H1 (cell line): ENCODE results near the gene KIF1B. TPM values are rescaled to one million over a fixed set of nuclear protein-coding genes. Genes with fewer than 3 reads are reported as not detected.

Experiments
- CTCF ChIA-PET: fragments of 300-600 bp; sonication (Branson Sonifier 250); formaldehyde crosslinking; loops from one replicate; lab custom pipeline; 2021; ENCODE audit not compliant: partially characterized antibody; lab: Charles Lee
- POLR2A ChIA-PET: fragments of 300-600 bp; sonication (Branson Sonifier 250); formaldehyde crosslinking; loops from one replicate; lab custom pipeline; 2021; ENCODE audit warnings: inconsistent platforms; ENCODE audit not compliant: partially characterized antibody; lab: Charles Lee
- DNase-seq, 2 experiments: peaks; one replicate each; pipeline versions ENCODE4 v3.0.0 to v3.0.0-alpha.2; 2010 to 2022; ENCODE audit warnings: low spot score in 2 of 2, low read depth in 1 of 2, mixed read lengths in 1 of 2
- FAIRE-seq: peaks from 2 replicates; lab custom pipeline; 2011; peaks lifted over from hg19 to GRCh38; lab: Jason Lieb, UNC
- H2AFZ ChIP-seq: 2 replicates; pipeline ENCODE4 v1.8.1; 2012; ENCODE audit warnings: low read length, inconsistent platforms
- H2AK5ac ChIP-seq: 2 replicates; pipeline ENCODE4 v1.6.1; 2013; ENCODE audit warnings: low read depth, low read length
- H2BK120ac ChIP-seq: replicated peaks from 2 replicates; pipeline ENCODE3; 2013; ENCODE audit warnings: low read depth, low read length, inconsistent platforms
- H2BK12ac ChIP-seq: 2 replicates; pipeline ENCODE4 v1.6.1; 2013; ENCODE audit warnings: low read depth, low read length
- H2BK15ac ChIP-seq: 2 replicates; pipeline ENCODE4 v1.6.1; 2013; ENCODE audit warnings: low read length
- H2BK20ac ChIP-seq: 2 replicates; pipeline ENCODE4 v1.6.1; 2013; ENCODE audit warnings: low read length
- H2BK5ac ChIP-seq: 2 replicates; pipeline ENCODE4 v1.6.1; 2013; ENCODE audit warnings: low read depth, low read length
- H3K14ac ChIP-seq: 2 replicates; pipeline ENCODE4 v1.6.1; 2013; ENCODE audit warnings: inconsistent platforms; ENCODE audit not compliant: insufficient read length
- H3K18ac ChIP-seq: 2 replicates; pipeline ENCODE4 v1.6.1; 2013; ENCODE audit warnings: low read length; ENCODE audit errors: extremely low read depth
- H3K23ac ChIP-seq: 2 replicates; pipeline ENCODE4 v1.6.1; 2013; ENCODE audit warnings: inconsistent platforms; ENCODE audit not compliant: insufficient read length
- H3K23me2 ChIP-seq: 2 replicates; pipeline ENCODE4 v1.6.1; 2013; ENCODE audit warnings: low read depth, low read length
- H3K27ac ChIP-seq: 2 replicates; pipeline ENCODE4 v1.6.1; 2011; ENCODE audit warnings: low read depth, low read length, inconsistent platforms
- H3K27me3 ChIP-seq, 4 experiments: replicated peaks in 1 of 4; 1 replicate in 1 of 4; 2 replicates in 3 of 4; pipeline versions ENCODE4 v1.6.1 to v1.8.1; 2011 to 2013; ENCODE audit warnings: low read length in 3 of 4, mild to moderate bottlenecking in 3 of 4, inconsistent platforms in 2 of 4, mixed read lengths in 2 of 4, moderate library complexity in 1 of 4; ENCODE audit not compliant: control insufficient read depth in 3 of 4, insufficient read depth in 3 of 4; ENCODE audit errors: extremely low read depth in 1 of 4
- H3K36me3 ChIP-seq, 4 experiments: 2 replicates each; pipeline versions ENCODE4 v1.6.1 to v1.8.1; 2011 to 2013; ENCODE audit warnings: mild to moderate bottlenecking in 4 of 4, low read length in 3 of 4, moderate library complexity in 2 of 4, control low read depth in 1 of 4, inconsistent platforms in 1 of 4; ENCODE audit not compliant: insufficient read depth in 4 of 4, control insufficient read depth in 2 of 4
- H3K4ac ChIP-seq: replicated peaks from 2 replicates; pipeline ENCODE3; 2013; ENCODE audit warnings: low read length, low read depth, mixed read lengths, inconsistent platforms; ENCODE audit not compliant: insufficient read length
- H3K4me1 ChIP-seq, 4 experiments: replicated peaks in 1 of 4; 1 replicate in 1 of 4; 2 replicates in 3 of 4; pipeline versions ENCODE4 v1.6.1 to v1.8.1; 2011 to 2013; ENCODE audit warnings: low read length in 3 of 4, inconsistent platforms in 2 of 4, mixed read lengths in 1 of 4; ENCODE audit not compliant: insufficient read depth in 4 of 4, control insufficient read depth in 3 of 4
- H3K4me2 ChIP-seq, 2 experiments: 2 replicates each; pipeline versions ENCODE4 v1.6.1 to v1.8.1; 2011 to 2013; ENCODE audit warnings: low read depth in 2 of 2, low read length in 2 of 2, control low read depth in 1 of 2, inconsistent platforms in 1 of 2, mild to moderate bottlenecking in 1 of 2; ENCODE audit not compliant: insufficient read depth in 1 of 2
- H3K4me3 ChIP-seq, 4 experiments: fragments of 200-600, 300-600 bp in 1 of 4; sonication (generic), shearing (Covaris generic), sonication (Bioruptor Twin) in 1 of 4; 2 replicates each; pipeline versions ENCODE4 v1.5.1 to v1.8.1; 2011 to 2016; ENCODE audit warnings: low read length in 4 of 4, low read depth in 3 of 4, control low read depth in 2 of 4, inconsistent platforms in 2 of 4, mild to moderate bottlenecking in 2 of 4, mixed read lengths in 1 of 4, moderate library complexity in 1 of 4; ENCODE audit not compliant: insufficient read depth in 2 of 4; ENCODE audit errors: extremely low read depth in 1 of 4
- H3K56ac ChIP-seq: replicated peaks from 2 replicates; pipeline ENCODE3; 2013; ENCODE audit warnings: low read depth, mild to moderate bottlenecking, mixed read lengths, low read length, inconsistent platforms; ENCODE audit not compliant: insufficient read length
- H3K79me1 ChIP-seq: 2 replicates; pipeline ENCODE4 v1.6.1; 2013; ENCODE audit warnings: low read depth, low read length, control low read depth
- H3K79me2 ChIP-seq, 2 experiments: 2 replicates each; pipeline versions ENCODE4 v1.6.1 to v1.8.1; 2012 to 2013; ENCODE audit warnings: low read length in 2 of 2, mild to moderate bottlenecking in 2 of 2, inconsistent platforms in 1 of 2; ENCODE audit not compliant: insufficient read depth in 2 of 2, control insufficient read depth in 1 of 2
- H3K9ac ChIP-seq, 4 experiments: replicated peaks in 1 of 4; 1 replicate in 1 of 4; 2 replicates in 3 of 4; pipeline versions ENCODE4 v1.6.1 to v1.8.1; 2011 to 2013; ENCODE audit warnings: low read depth in 3 of 4, low read length in 3 of 4, control low read depth in 2 of 4, mild to moderate bottlenecking in 2 of 4, moderate library complexity in 2 of 4, inconsistent platforms in 1 of 4; ENCODE audit errors: extremely low read depth in 1 of 4
- H3K9me3 ChIP-seq, 2 experiments: 2 replicates each; pipeline versions ENCODE4 v1.6.1 to v1.8.1; 2012 to 2013; ENCODE audit warnings: mild to moderate bottlenecking in 2 of 2, moderate library complexity in 2 of 2, control low read depth in 1 of 2, inconsistent platforms in 1 of 2, low read depth in 1 of 2, low read length in 1 of 2, mixed read lengths in 1 of 2; ENCODE audit not compliant: insufficient read depth in 2 of 2
- H4K20me1 ChIP-seq, 2 experiments: replicated peaks in 1 of 2; 2 replicates each; pipeline versions ENCODE3 to v1.8.1; 2011 to 2013; ENCODE audit warnings: inconsistent platforms in 2 of 2, low read length in 2 of 2, mild to moderate bottlenecking in 1 of 2; ENCODE audit not compliant: insufficient read depth in 2 of 2, control insufficient read depth in 1 of 2
- H4K5ac ChIP-seq: 2 replicates; pipeline ENCODE4 v1.6.1; 2013; ENCODE audit warnings: low read length, low read depth, mixed read lengths, inconsistent platforms; ENCODE audit not compliant: insufficient read length
- H4K8ac ChIP-seq: 2 replicates; pipeline ENCODE4 v1.8.0; 2013; ENCODE audit warnings: mild to moderate bottlenecking, moderate library complexity, low read length, inconsistent platforms; ENCODE audit not compliant: insufficient read depth; ENCODE audit errors: extremely low read depth
- H4K91ac ChIP-seq: replicated peaks from 2 replicates; pipeline ENCODE3; 2013; ENCODE audit warnings: low read length, mixed read lengths, inconsistent platforms; ENCODE audit not compliant: insufficient read length
- ATF3 ChIP-seq: IDR thresholded peaks from 2 replicates; pipeline ENCODE4 v1.6.1; 2011; ENCODE audit warnings: low read depth, mild to moderate bottlenecking, low read length; ENCODE audit not compliant: insufficient read depth
- CBX5 ChIP-seq: fragments of 300-800, 300-1000 bp; sonication (generic); IDR thresholded peaks from 2 replicates; pipeline ENCODE4 v1.7.1; 2016; ENCODE audit warnings: antibody characterized with exemption, low read length, low read depth
- CBX8 ChIP-seq: fragments of 300-800, 300-1000 bp; sonication (generic); IDR thresholded peaks from 2 replicates; pipeline ENCODE4 v1.7.1; 2016; ENCODE audit warnings: low read depth, low read length, borderline replicate concordance
- KDM1A ChIP-seq: fragments of 200-600, 300-600 bp; sonication (generic); IDR thresholded peaks from 2 replicates; pipeline ENCODE4 v1.7.1; 2016; ENCODE audit warnings: mild to moderate bottlenecking, low read length, borderline replicate concordance
- NRF1 ChIP-seq: IDR thresholded peaks from 2 replicates; pipeline ENCODE4 v1.6.1; 2011; ENCODE audit warnings: mild to moderate bottlenecking, low read depth, low read length, improper control_type of control experiment
- RXRA ChIP-seq: IDR thresholded peaks from 2 replicates; pipeline ENCODE4 v1.6.1; 2011; ENCODE audit warnings: low read depth, mild to moderate bottlenecking, low read length, moderate library complexity; ENCODE audit not compliant: insufficient read depth
- SAP30 ChIP-seq: fragments of 300-600 bp; sonication (generic); IDR thresholded peaks from 2 replicates; pipeline ENCODE4 v1.7.1; 2012; ENCODE audit warnings: low read length, moderate library complexity, mild to moderate bottlenecking, inconsistent platforms; ENCODE audit not compliant: insufficient read depth, insufficient replicate concordance
- SIN3A ChIP-seq, 2 experiments: IDR thresholded peaks in 1 of 2; conservative IDR thresholded peaks in 1 of 2; 2 replicates each; pipeline ENCODE4 v1.6.1; 2011 to 2012; ENCODE audit warnings: low read length in 2 of 2, improper control_type of control experiment in 1 of 2, low read depth in 1 of 2, mild to moderate bottlenecking in 1 of 2
- SIX5 ChIP-seq: IDR thresholded peaks from 2 replicates; pipeline ENCODE4 v1.6.1; 2011; ENCODE audit warnings: mild to moderate bottlenecking, low read depth, low read length
- SP1 ChIP-seq: IDR thresholded peaks from 2 replicates; pipeline ENCODE4 v1.6.1; 2011; ENCODE audit warnings: low read depth, low read length
- SP2 ChIP-seq: IDR thresholded peaks from 2 replicates; pipeline ENCODE4 v1.6.1; 2012; ENCODE audit warnings: mild to moderate bottlenecking, low read length, inconsistent platforms
- WGBS, 2 experiments: shearing (Covaris generic) in 1 of 2; methylation state at CpG; one replicate each; pipeline versions ENCODE4 v1.1.6 to v1.1.7; 2013 to 2015; ENCODE audit warnings: low lambda C conversion rate in 2 of 2, mixed read lengths in 2 of 2, inconsistent platforms in 1 of 2, low coverage in 1 of 2, missing lambda C conversion rate in 1 of 2; ENCODE audit not compliant: insufficient replicate concordance in 2 of 2, insufficient coverage in 1 of 2, insufficient read length in 1 of 2; ENCODE audit errors: extremely low coverage in 1 of 2, missing lambda C conversion rate in 1 of 2; 5-methylcytosine and 5-hydroxymethylcytosine counted together
- polyA plus RNA-seq, 7 experiments: library from polyadenylated mRNA; depleted of rRNA in 3 of 7; stranded (reverse) in 5 of 7; unstranded in 2 of 7; fragments of >200 nt in 5 of 7; fragments of 200-250 nt in 2 of 7; gene quantifications; 1 replicate in 5 of 7; 2 replicates in 1 of 7; 4 replicates in 1 of 7; pipeline versions ENCODE4 v1.2.1 to v1.2.3, GENCODE V29; 2011 to 2013; ENCODE audit warnings: missing spikeins in 2 of 7, mixed read lengths in 2 of 7
- total RNA-seq: library from RNA; stranded (reverse); fragmentation: NEBNext Ultra II Directional; extraction: Animal tissue kit (Norgen Biotek cat#: 25700); gene quantifications from 2 replicates; pipeline ENCODE4 v1.2.1, GENCODE V29; 2021

The KIF1B gene
- total and polyA plus RNA-seq, 2 of the 8 experiments (the other 6 are each of a cell fraction or from before 2014, with no cell fraction given), result 39.1 to 74.2 TPM

GRCh38 chr1:10388387-10388715 is 178.0 kb downstream of the KIF1B start:
- Histone ChIP-seq H2BK120ac (no peak overlapping the region), H3K56ac (no peak overlapping the region), H4K5ac (no peak overlapping the region), H3K18ac (no peak overlapping the region), H4K20me1 (no peaks in the 10 kb centered on the region), H3K14ac (no peak overlapping the region), H3K23me2 (no peaks in the 10 kb centered on the region), H3K9ac (no peak overlapping the region), H2BK20ac (no peak overlapping the region), H3K9me3 (no peaks in the 10 kb centered on the region), H2BK12ac (no peak overlapping the region), H3K4me3 (no peak overlapping the region), H3K27ac (no peak overlapping the region)
- DNase-seq, result no peak
- no peak for TF ChIP-seq SP2
- TF ChIP-seq CBX8, result no peak
- no peak for TF ChIP-seq RXRA
- no peak for TF ChIP-seq NRF1
- TF ChIP-seq CBX5, result no peak
- no peak for TF ChIP-seq SP1
- TF ChIP-seq ATF3, result no peak
- TF ChIP-seq SIX5, result no peak
- TF ChIP-seq SAP30, result no peak
- no peak for TF ChIP-seq KDM1A
- TF ChIP-seq SIN3A (conservative IDR thresholded peaks at IDR 0.05 in 1 of 2, IDR thresholded peaks at IDR 0.05 in 1 of 2; ENCODE audit: low read depth in 1 of 2, low read length in 2 of 2), result no peak
- TF ChIP-seq, all 59 proteins: peak for 0
- H2AFZ ChIP-seq, result no peak overlapping the region
- no peak overlapping the region for H4K91ac ChIP-seq
- no peaks in the 10 kb centered on the region; the same call in 1 of the 2 replicates for H3K79me1 ChIP-seq
- CTCF ChIA-PET, result interaction anchor here (1.6 to 4.7 kb wide), 4 partner anchors 11 to 41 kb away, joined by 3 to 26 read pairs (median 12); partner anchors contain the start of genes CENPS and PGD
- no peak overlapping the region for H3K4ac ChIP-seq
- H2AK5ac ChIP-seq, result no peak overlapping the region
- no peaks in the 10 kb centered on the region for H3K27me3 ChIP-seq
- peaks cover 0 to 4% (median 0%) of the 10 kb centered on the region in 4 experiments; a peak in 1 of 8 replicates for H3K36me3 ChIP-seq
- H4K8ac ChIP-seq, result no peak overlapping the region
- no peak overlapping the region for H3K23ac ChIP-seq
- POLR2A ChIA-PET, result interaction anchor here (0.8 to 8.2 kb wide), 6 partner anchors 10 to 178 kb away, joined by 3 to 72 read pairs (median 4); partner anchors contain the start of genes KIF1B and PGD
- no peak overlapping the region for H2BK5ac ChIP-seq
- WGBS, 2 experiments, result 90% methylated on average over 3 of the region's 3 CpGs; no CpG with 5 or more reads in 1 of the 2 experiments
- no peak for FAIRE-seq
- H3K79me2 ChIP-seq, result no peaks in the 10 kb centered on the region
- H3K4me1 ChIP-seq, result peaks cover 0 to 5% (median 0%) of the 10 kb centered on the region in 4 experiments; a peak in 3 of 7 replicates
- H3K4me2 ChIP-seq, result no peak overlapping the region
- no peak overlapping the region for H2BK15ac ChIP-seq
